ENCODE data around the gene PDIK1L. TPM values are rescaled to one million over a fixed set of nuclear protein-coding genes. Genes with fewer than 3 reads are reported as not detected.
A peak's percentile ranks its signal among the peaks of the same experiment; 100 is the strongest.

PDIK1L gene
- total and polyA plus RNA-seq, 9 of the 15 experiments (the other 6 are each of a cell fraction or from before 2014, with no cell fraction given): 12.8 to 30.2 (median 21.5) TPM

GRCh38 chr1:26111530-26112406 is at the start of gene PDIK1L (continued):
- TF ChIP-seq CGGBP1 (CRISPR knock-in tag; IDR thresholded peaks at IDR 0.05) (peak; percentile 35; the same call in 1 of the 2 replicates), ELK3 (CRISPR knock-in tag; IDR thresholded peaks at IDR 0.05) (no peak), RFX5 (IDR thresholded peaks at IDR 0.05; ENCODE audit: low read depth, low read length) (no peak; the same call in 1 of the 2 replicates), ZNF717 (CRISPR knock-in tag; IDR thresholded peaks at IDR 0.05) (no peak), FOXP4 (CRISPR knock-in tag; IDR thresholded peaks at IDR 0.05; ENCODE audit: borderline replicate concordance) (peak; percentile 69; the same call in 1 of the 2 replicates), EP400 (IDR thresholded peaks at IDR 0.05) (peak; percentile 57; the same call in 1 of the 2 replicates), KLF16 (IDR thresholded peaks at IDR 0.05) (peak; percentile 66), ZNF165 (CRISPR knock-in tag; IDR thresholded peaks at IDR 0.05; ENCODE audit: borderline replicate concordance) (peak; percentile 22; the same call in 1 of the 2 replicates), MED1 (CRISPR knock-in tag; IDR thresholded peaks at IDR 0.05; ENCODE audit: borderline replicate concordance) (0 out of 2 replicates have a peak, but pooled peaks have one; percentile 34), ESRRA (IDR thresholded peaks at IDR 0.05; ENCODE audit: borderline replicate concordance, low read depth) (peak; percentile 40; the same call in 1 of the 2 replicates), GMEB1 (CRISPR knock-in tag; IDR thresholded peaks at IDR 0.05) (peak; percentile 96), TAF15 (IDR thresholded peaks at IDR 0.05; ENCODE audit: low read depth, low read length) (no peak), SOX6 (IDR thresholded peaks at IDR 0.05) (peak; percentile 74), NFYB (IDR thresholded peaks at IDR 0.05; ENCODE audit: extremely low read depth, insufficient read length) (peak; percentile 64), ZFPM2 (CRISPR knock-in tag; IDR thresholded peaks at IDR 0.05) (0 out of 2 replicates have a peak, but pooled peaks have one; percentile 24), ZNF76 (CRISPR knock-in tag; IDR thresholded peaks at IDR 0.05; ENCODE audit: borderline replicate concordance) (peak; percentile 59; the same call in 1 of the 2 replicates), HDAC8 (tag; IDR thresholded peaks at IDR 0.05) (peak; percentile 48; the same call in 1 of the 2 replicates), NONO (IDR thresholded peaks at IDR 0.05; ENCODE audit: low read depth in 2 of 2, low read length in 1 of 2) (peak in 1 of 2 experiments; percentile 99; a peak in 2 of 4 replicates), SIN3B (IDR thresholded peaks at IDR 0.05; ENCODE audit: low read depth) (peak; percentile 64), ZNF561 (CRISPR knock-in tag; conservative IDR thresholded peaks at IDR 0.05) (no peak; the same call in 1 of the 2 replicates), RBM25 (IDR thresholded peaks at IDR 0.05; ENCODE audit: low read depth, low read length, severe bottlenecking) (no peak), HMGN3 (IDR thresholded peaks at IDR 0.05; ENCODE audit: borderline replicate concordance, extremely low read depth, insufficient read length, low read depth, low read length) (peak; percentile 94), ZNF174 (CRISPR knock-in tag; IDR thresholded peaks at IDR 0.05) (no peak)
